A375 (cell line): Measurements from ENCODE around the gene PRAMEF27. TPM values are rescaled to one million over a fixed set of nuclear protein-coding genes. Genes with fewer than 3 reads are reported as not detected.

ENCODE experiments used
- total RNA-seq: library from RNA; depleted of rRNA; stranded (reverse); fragments of >200 nt; shearing (Covaris generic); gene quantifications from 2 replicates; pipeline ENCODE4 v1.2.3, GENCODE V29; 2014; rRNA removed

Gene PRAMEF27
- not detected in 2 replicates for total RNA-seq

GRCh38 chr1:13056475-13056874, at the start of gene PRAMEF27:
TSS of gene PRAMEF27 (minus strand) at chr1:13056575. CDS start at chr1:13053659, 2,916 bp downstream.

GRCh38 chr1:13070474-13070873, 14.1 kb upstream of the PRAMEF27 start, which contains the start of gene PRAMEF25:
TSS of gene PRAMEF25 (plus strand) at chr1:13070774. CDS start at chr1:13073694, 2,920 bp downstream.

Other genes with a start within 250 kb of the PRAMEF27 start
- gene PRAMEF11, start 225.2 kb downstream of the PRAMEF27 start, total RNA-seq: not detected in 2 replicates
- not detected in 2 replicates for gene HNRNPCL1, start 207.9 kb downstream of the PRAMEF27 start, total RNA-seq
- not detected in 2 replicates for gene PRAMEF2, start 199.5 kb downstream of the PRAMEF27 start, total RNA-seq
- 0.11 TPM in 1 of 2 replicates, not detected in the other for gene PRAMEF4, start 170.4 kb downstream of the PRAMEF27 start, total RNA-seq
- gene PRAMEF10, start 158.3 kb downstream of the PRAMEF27 start, total RNA-seq: not detected in 2 replicates
- gene PRAMEF7, start 140.0 kb downstream of the PRAMEF27 start, total RNA-seq: not detected in 2 replicates
- not detected in 2 replicates for gene PRAMEF6, start 109.0 kb downstream of the PRAMEF27 start, total RNA-seq
- gene HNRNPCL3, start 4.2 kb upstream of the PRAMEF27 start, total RNA-seq: not detected in 2 replicates
- not detected in 2 replicates for gene PRAMEF25, start 14.2 kb upstream of the PRAMEF27 start, total RNA-seq
- not detected in 2 replicates for gene HNRNPCL2, start 60.3 kb upstream of the PRAMEF27 start, total RNA-seq
- not detected in 2 replicates for gene PRAMEF26, start 99.4 kb upstream of the PRAMEF27 start, total RNA-seq
- not detected in 2 replicates for gene HNRNPCL4, start 109.1 kb upstream of the PRAMEF27 start, total RNA-seq
- gene PRAMEF9, start 115.3 kb upstream of the PRAMEF27 start, total RNA-seq: not detected in 2 replicates
- not detected in 2 replicates for gene PRAMEF13, start 144.8 kb upstream of the PRAMEF27 start, total RNA-seq
- gene PRAMEF18, start 169.6 kb upstream of the PRAMEF27 start, total RNA-seq: not detected in 2 replicates
- gene PRAMEF5, start 197.6 kb upstream of the PRAMEF27 start, total RNA-seq: not detected in 2 replicates
- gene PRAMEF8, start 228.6 kb upstream of the PRAMEF27 start, total RNA-seq: not detected in 2 replicates
- not detected in 2 replicates for gene PRAMEF33, start 247.0 kb upstream of the PRAMEF27 start, total RNA-seq